ENCODE data around the gene SH3PXD2B.
A peak's percentile ranks its signal among the peaks of the same experiment; 100 is the strongest.

Gene SH3PXD2B

DNA sequence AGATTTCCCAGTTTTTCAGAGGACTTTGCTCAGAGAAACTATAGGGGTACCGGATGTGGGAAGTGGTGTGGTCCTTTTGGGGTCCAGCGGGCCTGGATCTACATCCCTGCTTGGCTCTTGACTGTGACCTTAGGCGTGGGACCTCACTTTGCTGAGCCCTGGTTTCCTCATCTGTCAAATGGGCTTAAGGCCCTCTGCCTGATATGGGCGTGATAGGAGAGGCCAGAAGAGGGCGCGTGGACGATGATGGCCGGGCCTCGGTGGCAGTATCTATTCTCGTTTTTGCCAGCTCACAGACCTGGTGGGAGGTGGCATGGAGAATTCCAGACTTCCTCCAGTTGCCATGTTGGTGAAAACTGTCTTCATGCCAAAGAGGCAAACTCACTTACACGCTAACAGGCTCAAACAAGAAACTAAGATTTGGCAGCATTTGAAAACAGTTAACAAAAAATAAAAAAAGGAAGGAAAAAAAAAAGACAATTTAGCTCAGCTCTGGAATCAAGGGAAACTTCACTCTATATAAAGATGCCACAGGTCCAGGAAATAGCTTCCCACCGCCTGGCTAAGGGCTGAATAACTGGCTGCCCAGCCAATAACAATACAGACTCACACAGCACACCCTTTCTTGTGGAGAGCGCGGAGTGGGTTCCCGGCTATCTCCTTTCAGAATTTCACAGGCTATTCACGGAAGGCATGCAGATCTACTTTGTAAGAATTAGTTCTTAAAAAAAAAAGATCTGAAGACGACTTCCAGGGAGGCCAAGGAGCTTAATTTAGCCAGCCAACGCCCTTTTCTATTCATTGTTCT lies 1.7 kb downstream of the SH3PXD2B start:
- DNase-seq: no peak

DNA sequence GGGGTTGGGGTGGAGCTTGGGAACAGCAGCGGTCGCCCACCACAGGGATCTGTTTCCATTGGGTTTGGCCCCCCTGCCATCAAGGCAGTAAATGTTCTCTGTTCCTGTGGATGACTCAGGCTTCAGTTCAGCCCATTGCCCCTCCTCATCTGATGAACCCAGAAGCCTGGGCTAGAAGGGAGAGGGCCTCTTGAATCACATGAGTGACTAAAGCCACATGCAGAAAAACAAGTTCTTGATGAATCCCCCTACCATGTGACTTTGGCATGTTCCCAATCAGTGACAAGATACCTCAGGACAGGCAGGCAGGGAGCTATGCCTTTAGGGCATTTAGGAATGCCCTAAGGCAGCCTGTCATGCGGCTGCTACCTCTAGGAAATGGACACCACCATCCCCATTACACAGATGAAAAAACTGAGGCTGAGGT lies 2.5 kb downstream of the SH3PXD2B start:
- DNase-seq: no peak

GRCh38 chr5:172450861-172451695 lies 3.2 kb downstream of the SH3PXD2B start:
- DNase-seq: peak; percentile 50 to 54

GRCh38 chr5:172450453-172450852 lies 3.9 kb downstream of the SH3PXD2B start:
- no peak for DNase-seq

GRCh38 chr5:172448999-172449398 lies 5.3 kb downstream of the SH3PXD2B start:
- no peak for DNase-seq

- no peak for DNase-seq
These were observed 6.5 kb downstream of the SH3PXD2B start for GRCh38 chr5:172447646-172448365.

DNA sequence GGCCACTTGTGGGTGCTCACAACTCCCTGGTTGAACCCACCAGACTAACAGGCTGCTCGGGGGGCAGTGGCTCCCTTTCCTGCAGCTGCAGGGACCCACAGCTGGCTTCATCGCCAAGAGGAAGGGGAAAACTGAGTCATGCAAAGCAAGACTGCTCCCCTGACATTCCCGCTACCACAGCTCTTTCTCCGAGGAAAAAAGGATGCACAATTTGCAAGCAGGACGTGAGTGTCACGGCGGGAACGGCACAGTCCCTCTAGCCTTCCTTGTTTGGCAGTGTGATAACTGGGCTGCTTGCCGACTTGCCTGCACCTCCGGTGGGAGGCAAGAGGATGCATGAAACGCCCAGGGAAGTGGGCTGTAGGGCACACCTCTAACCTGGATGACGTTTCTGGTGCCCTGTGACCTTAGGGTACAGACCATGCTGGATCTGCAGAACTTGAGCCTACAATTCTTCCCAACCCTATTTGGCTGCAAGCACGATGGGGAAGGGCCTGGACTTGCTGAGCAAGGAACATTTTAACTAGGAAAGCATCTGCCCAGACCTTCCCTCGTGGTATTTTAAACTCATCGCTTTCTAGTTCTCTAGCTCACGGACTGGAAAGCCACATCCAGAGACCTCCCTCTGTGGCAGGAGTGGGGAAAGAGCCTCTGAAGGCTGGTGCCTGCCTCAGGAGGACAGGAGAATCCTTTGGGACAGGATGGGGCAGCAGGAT lies 7.8 kb downstream of the SH3PXD2B start:
- DNase-seq: no peak

DNA sequence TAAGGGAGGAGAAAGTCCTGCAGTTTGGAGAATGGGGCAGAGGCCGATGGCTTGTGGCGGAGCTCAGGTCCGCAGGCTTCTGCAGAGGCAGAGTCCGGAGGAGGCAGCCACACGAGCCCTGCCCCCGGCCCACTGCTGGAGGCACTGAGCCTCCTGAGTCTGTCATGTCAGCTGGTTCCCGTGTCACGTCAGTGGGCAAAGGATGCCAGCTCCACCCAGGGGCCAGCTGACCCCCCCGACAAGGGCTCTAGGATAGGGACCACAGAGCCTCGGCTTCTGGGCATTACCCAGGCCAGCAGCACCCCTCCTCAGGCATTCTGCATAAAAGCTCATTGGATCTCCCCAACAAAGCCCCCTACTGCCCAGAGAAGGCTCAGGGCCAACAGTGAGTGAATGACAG lies 8.5 kb downstream of the SH3PXD2B start:
- no peak for DNase-seq

DNA sequence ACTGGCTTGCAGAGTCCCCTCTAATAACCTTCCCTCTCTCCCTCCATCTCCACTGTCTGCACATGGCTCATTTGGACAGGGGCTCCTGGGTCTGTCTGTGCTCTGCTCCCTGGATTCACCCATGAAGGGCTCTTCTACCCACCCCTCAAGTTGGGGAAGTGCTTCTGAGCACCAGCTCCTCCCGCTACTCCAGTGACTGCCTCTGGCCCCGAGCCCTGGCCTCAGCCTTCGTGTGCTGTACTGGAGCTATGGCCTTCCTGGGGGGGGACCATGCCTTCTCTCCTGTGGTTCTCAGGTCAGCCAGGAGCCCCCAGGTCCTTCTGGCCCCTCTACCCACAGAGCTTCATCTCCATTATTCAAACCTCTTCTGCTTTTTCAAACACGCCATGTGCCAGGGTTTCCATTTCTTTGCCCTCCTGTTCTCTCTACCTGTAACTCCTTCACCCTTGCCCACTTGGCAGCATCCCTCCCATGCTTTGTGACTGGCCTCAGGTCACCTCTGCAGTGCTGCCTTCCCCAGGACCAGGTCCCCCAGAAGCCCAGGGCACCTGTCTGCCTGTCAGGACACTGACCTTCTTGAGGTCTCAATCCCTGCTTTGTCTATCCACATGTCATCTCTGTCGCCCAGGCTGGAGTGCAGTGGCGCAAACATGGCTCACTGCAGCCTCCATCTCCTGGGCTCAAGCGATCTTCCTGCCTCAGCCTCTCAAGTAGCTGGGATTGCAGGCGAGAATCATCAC lies 9.5 kb downstream of the SH3PXD2B start:
- no peak for DNase-seq

DNA sequence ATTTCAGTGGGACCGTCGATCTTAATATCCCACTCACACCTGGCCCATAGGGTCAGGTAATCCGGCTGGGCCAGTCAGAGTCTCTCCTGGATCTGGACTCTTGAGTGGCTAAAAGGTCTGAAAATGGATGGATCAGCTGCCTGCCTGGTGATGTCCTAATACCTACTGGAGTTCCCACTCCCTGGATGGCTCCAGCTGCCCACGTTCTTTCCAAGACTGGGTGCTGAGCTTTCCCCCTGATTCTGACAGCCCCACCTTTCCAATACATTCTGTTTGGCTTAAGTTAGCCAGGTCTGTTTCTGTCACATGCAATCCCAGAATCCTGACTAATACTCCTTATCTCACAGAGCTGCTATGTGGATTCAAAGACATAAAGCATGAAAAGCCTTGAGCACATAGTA lies 10.2 kb downstream of the SH3PXD2B start:
- DNase-seq: no peak

DNA sequence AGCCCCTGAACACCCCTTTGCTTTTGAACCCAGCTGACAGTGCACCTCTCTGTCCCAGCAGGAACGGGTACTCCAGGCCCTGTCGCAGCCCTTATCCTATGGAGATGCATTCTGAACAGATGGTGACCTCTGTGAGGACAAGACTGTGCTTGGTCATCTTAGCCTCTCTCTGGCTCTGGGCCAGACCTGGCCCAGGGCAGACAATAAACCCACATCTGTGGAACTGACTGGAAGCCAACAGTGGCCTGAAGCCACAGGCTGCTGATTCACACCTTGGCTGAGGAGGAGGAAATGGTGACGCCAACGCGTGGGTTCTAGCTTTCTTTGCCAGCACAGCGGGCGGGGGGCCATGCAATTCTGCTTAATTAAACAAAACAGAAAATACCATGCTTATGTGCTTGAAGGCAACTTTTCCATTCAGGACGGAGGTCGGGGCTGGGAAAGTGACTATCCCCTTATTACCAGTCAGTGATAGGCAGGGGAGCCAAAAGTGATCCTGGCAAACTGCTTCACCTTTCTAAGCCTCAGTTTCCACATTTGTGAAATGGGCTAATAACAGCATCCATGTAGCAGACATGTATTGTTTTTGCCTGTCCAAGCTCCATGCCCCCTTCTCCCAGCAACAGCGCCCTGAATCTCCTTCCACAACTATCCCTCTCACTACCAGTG lies 10.8 kb downstream of the SH3PXD2B start:
- DNase-seq: peak; percentile 50 to 59

GRCh38 chr5:172442592-172442991 lies 11.7 kb downstream of the SH3PXD2B start:
- DNase-seq: no peak

- DNase-seq: no peak
These were observed 13.0 kb downstream of the SH3PXD2B start for GRCh38 chr5:172441262-172441751.

- DNase-seq: no peak
These were observed 13.8 kb downstream of the SH3PXD2B start for GRCh38 chr5:172440486-172440885.

- DNase-seq: no peak
These were observed 14.4 kb downstream of the SH3PXD2B start for GRCh38 chr5:172439785-172440477.

DNA sequence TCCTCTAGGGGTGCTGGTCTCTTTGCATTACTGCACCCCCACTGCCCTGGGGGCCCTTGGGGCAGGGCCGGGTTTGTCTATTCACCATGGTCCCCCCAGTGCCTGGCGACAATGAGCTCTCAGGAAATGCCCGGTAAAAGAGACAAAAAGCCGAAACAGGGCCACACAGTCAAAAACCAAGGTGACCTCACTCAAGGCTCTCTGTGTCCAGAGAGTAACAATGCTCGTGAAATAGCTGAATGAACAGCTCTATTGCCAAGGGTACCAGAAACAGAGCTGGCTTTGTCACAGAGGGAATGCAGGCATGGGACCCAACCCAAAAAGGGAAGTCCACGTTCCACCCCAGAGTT lies 16.0 kb downstream of the SH3PXD2B start:
- no peak for DNase-seq

DNA sequence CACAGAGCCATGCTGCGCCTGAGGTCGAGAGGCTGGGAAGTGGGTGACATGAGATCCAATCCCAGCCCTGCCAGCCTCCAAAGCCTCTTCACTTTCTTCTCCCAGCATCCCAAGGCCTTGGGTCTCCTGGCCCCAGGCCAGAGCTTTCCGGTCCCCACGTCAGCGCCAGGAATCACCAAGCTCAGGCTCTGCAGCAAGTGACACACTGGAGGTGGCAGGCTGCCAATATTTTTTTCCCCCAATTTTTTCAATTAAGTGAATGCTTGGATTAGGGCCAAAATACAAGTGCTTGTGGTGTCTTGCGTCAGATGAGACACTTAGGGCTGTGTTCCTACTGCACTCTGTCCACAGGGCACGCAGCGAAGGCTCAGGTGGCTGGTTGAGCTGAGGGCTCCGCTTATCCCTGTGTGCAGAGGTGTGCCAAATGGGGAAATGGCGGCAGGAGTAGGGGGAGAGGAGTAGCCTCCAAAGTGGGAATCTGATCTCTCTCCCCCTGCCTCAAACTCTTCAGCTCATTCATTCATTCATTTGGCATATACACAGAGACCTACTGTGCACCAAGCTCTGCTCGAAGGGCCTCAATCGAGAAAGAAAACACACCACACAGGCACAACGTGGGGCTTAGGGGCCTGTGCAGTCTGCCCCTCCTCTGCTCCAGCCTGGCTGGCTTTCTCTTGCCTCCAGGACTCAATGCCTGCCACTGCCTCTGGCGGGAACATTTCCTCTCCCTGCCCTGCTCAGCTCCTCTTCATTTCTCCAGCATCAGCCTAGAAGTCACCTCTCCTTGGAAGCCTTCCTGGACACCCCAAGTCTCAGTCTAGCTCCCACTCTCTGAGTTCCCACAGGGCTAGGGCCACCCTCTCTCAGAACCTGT lies 16.6 kb downstream of the SH3PXD2B start:
- DNase-seq: no peak

DNA sequence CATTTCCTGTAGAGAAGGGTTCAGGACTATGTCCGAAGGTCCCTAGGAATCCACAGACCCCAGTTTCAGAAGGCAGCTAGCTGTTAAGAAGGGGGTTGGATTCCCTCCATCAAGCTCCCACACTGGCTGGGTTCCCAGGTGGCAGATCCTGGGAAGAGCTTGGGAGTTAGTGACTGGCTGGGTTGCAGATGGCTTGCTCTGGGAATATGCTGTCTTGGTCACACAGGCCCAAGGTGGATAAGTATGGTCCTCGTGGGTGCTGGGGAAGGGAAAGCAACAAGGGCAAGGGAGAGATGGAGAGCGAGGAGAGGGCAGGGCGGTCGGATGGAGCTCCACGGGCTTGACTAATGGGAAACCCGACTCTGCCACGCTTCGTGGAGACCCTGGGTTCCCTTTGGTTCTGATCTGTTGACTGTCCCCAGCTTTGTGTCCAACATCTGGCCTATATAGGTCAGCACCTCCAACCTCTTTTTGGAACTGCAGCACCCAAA lies 17.4 kb downstream of the SH3PXD2B start:
- no peak for DNase-seq

DNA sequence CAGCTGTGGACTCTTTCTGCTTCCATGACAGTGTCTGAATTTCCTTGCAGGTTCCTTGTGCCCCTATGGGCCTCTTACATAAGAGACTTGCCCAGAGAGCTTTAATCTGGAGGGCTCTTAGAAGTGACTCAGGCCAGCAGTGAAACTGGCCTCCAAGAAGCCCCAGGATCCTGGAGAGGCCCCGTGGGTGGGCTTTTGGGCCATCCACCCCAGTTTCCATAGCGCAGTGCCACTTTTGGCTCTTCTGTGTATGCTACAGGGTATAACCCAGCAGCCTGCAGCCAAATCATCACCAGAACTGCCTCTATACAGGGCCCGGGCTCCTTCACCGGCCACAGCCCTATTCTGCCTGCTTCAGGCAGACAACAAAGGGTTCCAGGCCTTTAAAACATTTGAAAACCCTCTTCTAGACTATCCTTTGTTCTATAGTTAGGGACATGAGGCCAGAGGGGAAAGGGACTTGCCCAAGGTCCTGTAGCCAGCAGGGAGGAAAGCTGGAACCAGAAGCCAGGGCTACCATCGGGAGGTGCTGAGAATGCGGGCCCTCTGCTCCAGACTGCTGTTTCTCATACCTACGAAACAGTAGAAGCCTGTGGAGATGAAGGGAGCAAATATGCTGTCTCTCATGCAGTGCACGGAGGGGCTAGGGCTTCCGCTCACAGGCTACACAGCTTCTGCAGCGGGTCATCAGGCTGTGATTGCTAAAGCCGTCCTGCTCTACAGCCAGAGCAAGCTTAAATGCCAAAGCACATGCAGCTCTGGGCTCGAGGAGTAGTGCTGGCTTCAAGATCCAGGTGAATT lies 18.0 kb downstream of the SH3PXD2B start:
- DNase-seq: no peak
